Activated CD4-positive, alpha-beta T cell treated with anti-CD3 and anti-CD28 coated beads, Interleukin-2, amount 10 ng/mL, durations not matched to agents 7 days and 5 days (primary cell): ENCODE measurements around the gene NOCT. TPM values are rescaled to one million over a fixed set of nuclear protein-coding genes. Genes with fewer than 3 reads are reported as not detected.

ENCODE experiments used
- total RNA-seq, 2 experiments: library from RNA; stranded (reverse); gene quantifications; one replicate each; pipeline ENCODE4 v1.2.3, GENCODE V29; 2021

The NOCT gene
- total RNA-seq, 2 experiments from 2014 or later, result 5.4 to 6.8 TPM

Other genes with a start within 250 kb of the NOCT start
- 10 to 100 TPM; 44.5 to 50.6 TPM for gene ELF2, start 161.4 kb downstream of the NOCT start, total RNA-seq